ENCODE data around the gene CDH13.

CDH13 gene

DNA sequence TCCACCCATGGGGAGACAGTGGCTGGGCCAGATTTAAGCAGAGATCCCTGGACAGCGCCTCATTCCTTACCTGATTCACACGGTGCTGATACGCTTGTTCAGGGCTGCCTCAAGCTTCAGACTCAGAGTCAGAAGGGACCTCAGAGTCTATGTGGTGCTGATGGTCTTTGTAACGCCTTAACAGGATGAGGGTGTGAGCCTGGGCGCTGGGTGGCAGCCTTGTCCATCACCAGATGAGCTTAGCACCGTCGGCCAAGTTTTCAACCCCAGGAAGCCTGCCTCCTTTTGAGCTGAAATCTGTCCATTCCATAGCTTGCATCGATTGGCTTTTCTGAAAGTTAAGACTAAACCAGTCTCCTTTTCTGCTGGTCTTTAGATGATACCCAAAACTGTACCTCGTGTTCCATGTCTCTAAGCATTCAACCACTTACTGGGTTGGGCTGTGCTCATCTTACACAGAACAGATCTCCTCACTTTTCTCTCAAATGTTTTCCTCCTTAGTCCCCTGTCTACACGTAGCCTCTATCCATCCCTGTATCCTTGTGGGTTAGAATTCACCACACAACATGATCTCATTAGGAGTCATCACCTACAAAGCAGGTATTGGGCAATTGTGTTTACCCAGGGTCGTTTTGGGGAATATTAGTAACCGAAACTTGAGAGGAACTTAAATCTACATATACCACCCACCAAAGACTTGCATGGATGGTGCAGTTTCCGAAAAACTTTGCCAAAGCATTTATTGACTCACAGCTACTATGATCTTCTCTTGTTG is 573.4 kb downstream of the CDH13 start:
- no peak for DNase-seq

DNA sequence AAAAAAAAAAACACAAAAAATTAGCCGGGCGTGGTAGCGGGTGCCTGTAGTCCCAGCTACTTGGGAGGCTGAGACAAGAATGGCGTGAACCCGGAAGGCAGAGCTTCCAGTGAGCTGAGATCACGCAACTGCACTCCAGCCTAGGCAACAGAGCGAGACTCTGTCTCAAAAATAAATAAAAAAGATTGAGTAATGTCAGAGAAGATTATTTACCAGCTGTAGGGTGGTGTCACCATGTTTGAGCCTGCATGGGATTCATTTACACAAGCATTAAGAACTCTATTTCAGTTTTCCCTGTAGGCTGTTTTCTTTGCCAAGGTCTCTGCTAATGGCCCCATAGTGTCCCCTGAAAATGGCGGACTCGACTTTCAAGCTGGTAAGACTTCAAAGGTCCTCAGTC is 575.0 kb downstream of the CDH13 start:
- DNase-seq: no peak

DNA sequence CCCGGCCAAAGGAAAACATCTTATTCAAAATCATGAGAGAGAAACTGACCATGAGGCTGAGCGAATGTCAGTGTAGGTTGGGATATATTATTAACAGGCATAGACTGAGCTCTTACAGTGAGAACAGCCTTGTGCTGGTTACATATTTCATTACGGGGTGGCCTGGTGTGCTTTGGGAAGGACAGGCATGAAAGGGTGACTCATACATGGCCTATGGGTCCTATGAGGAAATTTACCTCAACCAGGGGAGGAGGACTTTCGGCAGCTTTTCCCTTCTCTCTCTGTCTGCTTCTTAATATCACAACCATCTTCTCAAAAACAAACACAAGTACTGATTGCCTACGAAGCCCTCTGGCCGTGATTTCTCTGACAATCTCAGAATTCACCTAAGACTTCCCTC is 579.1 kb downstream of the CDH13 start:
- no peak for DNase-seq

DNA sequence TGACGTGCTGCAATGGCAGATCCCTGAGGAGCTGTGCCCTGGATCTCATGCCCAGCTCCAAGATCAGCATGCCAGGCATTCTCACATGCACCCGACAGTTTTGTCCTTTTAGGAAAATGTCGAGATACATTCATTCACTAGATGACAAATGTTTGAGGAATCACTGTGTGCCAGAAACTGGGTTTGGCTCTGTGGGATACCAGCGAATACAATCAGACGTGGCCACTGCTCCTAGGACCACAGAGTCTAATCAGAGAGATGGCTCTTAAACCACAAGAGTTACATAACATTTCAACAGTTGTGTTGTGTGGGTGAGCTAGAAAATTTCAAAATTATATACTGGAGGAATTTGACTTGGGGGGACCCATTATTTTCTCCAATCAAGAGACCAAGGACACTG is 579.7 kb downstream of the CDH13 start:
- DNase-seq: no peak

DNA sequence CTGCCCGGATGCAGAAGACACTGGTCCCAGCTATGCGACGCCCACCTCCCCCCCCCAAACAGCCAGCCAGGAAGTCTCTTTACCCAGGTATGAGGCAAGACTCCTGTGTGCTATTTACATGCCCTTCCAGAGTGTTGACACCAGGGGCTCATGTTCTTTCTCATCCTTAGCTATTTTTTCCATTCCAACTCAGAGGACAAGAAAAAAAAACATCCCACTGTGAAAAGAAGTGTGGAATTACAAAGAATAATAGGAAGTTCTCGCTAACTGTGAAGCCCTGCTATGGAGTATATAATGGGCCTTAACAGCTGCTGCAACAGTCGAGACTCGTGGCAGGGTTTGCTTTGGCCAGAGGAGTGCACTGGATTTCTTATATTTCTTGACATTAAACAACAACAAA is 584.9 kb downstream of the CDH13 start:
- no peak for DNase-seq

DNA sequence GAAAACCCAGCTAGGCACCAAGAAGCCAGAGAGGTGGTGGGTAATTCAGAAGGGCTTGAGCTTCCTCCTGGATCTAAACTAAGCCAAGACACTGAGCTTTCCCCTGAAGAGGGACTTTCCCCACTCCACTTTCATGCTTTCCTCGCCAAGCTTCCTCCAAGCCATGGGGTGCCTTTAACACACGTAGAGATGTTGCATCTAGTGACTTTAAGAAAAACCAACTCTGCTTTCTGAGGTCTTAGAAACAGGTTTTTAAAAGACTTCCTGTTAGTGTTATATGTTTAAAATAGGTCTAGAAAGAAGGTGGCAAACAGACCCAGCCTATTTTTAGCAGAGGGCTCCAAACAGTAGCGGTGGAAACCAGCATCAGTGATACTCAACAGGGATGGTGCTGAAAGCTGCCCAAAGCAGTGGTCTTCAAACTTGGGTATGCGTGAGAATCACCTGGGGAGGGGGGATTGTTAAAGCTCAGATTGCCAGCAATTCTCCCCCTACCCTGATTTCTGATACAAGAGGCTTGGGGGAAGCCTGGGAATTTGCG is 585.6 kb downstream of the CDH13 start:
- DNase-seq: no peak

DNA sequence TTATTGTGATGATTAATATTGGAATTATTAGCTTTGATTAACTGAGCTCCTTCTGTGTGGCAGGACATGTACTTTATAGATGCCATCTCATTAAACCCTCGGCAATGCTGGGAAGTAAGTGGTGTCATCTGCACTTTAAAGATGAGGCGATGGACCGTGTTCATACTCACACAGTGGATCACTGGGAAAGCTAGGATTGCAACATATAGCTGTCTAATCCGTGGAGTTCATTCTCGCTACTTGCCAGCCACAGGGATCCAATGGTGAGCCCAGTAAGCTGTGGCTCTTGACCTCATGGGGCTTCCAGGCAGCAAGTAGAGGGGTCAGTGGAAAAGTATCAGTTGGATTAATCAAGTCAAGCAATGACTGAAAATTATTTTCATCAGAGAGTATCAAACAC is 587.9 kb downstream of the CDH13 start:
- DNase-seq: no peak

DNA sequence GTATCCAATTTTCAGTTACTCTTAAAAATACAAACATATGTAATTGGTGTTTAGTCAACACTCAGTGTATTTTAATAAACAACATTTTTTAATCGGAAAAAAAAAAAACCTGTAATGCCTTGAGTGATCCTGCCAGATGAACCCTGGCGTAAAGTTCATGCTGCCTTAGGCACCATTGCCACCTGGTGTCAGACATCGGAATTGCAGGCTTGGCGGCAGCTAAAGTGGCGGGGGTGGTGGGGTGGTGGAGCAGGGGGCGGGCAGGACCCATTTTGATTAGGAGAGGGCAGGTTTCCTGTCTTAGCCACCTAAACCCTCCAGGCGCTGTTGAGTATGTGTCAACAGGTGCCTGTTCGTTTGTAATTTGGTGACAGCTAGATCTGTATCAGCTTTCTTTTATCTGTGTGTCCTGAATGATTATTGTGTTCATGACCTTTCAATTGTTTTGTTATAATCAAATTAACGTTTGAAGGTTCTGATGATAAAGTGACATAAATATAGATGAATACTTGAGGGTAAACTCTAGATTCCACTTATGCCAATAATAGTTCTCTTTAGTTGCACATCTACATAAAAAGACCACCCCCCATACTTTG is 588.7 kb downstream of the CDH13 start:
- peak in 3 of 5 donors; percentile 10 to 16 (median 14) for DNase-seq

DNA sequence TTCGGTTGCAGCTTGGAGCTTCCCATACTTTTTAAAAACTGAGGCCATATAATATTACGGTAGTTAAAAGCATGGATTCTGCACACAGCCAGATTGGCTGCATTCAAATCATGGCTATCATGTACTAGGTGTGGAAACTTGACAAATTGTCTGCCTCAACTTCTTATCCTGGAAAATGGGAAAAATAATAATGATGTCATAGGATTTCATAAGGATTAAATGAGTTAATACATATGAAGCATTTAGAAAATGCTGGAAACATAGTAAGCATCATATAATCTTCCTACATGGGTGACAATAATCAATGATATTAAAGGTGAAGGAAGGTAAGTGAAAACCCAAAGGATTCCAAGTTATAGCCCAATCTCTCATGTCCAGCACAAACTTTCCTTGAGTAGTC is 592.5 kb downstream of the CDH13 start:
- DNase-seq: no peak

DNA sequence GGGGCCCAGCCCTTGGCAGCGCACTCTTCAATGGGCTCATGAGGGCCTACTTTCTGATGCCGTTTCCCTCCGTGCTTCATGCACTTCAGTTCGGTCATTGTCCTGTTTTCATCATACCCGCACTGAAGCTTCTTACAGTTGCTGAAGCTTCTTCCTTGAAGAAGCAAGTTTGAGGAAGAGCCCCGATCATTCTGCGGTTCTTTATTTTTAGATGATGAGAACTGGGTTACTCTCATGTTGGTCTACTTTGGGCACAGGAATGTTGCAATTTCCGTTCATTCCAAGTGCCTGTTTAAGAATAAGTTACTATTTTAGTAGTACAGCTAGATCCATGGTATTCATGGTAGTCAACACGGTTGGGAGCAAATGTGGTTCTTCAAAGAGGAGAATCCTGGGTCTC is 593.3 kb downstream of the CDH13 start:
- no peak for DNase-seq

DNA sequence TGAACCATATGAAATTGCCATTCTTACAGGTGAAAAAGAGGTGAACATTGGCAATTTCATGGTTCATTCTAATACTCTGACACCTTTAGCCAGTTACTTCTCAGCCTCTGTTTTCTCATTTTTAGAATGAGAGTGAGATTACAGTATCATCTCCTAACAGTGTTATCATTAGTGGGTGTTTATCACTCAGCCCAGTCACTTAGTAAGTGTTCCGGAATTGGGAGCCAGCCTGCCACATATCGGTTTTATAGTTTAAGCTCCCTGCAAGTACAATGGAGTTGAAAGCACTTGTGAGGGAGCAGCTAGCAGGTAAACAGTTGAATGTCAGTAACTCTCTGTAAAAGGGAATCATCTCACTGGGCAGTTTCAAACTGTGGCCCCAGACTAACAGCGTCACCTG is 597.9 kb downstream of the CDH13 start:
- no peak for DNase-seq

DNA sequence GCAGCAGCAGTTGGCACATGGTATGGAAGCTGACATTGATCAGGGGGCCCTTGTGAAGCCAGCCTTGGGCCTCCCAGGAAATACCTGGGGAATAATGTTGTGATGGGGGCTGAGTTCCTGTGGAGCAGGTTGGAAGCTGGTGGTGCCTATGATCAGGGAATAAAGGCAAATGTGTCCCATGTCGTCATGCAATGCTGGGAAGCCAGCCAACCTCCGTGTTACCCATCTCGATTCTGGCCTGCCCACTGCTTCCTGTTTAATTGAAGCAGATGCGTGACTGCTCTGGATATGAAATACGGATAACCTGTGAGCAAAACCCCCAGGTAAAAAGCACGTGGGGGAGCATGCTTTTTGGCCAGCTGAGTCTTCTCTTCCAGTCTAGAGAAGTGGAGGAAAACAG is 600.6 kb downstream of the CDH13 start:
- no peak for DNase-seq

DNA sequence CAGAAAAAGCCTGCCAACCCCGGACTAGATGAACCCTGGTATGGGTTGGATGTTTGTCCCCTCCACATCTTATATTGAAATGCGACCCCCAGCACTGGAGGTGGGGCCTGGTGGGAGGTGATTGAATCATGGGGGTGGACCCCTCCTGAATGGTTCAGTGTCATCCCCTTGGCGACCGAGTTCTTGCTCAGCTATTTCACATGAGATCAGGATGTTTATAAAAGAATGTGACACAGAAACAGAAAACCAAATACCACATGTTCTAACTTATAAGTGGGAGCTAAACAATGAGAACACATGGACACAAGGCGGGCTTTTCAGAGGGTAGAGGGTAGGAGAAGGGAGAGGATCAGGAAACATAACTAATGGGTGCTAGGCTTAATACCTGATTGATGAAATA is 605.0 kb downstream of the CDH13 start:
- DNase-seq: no peak

DNA sequence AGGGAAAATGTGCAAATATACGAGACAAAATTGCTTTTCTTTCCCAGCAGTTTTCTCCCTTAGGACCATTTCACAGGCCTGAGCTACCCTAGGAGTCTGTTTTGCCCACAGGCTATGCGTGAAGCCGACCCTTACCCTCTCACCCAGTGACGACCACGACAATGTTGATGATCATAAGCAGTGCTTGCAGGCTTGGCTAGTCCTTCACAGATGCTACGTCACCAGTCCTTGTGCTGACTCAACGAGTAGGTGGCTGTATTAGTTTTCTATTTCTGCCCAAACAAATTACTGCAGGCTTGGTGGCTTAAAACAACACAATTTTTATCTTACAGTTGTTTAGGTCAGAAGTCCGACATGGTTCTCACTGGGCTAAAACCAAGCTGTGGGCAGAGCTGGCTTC is 606.4 kb downstream of the CDH13 start:
- no peak for DNase-seq

DNA sequence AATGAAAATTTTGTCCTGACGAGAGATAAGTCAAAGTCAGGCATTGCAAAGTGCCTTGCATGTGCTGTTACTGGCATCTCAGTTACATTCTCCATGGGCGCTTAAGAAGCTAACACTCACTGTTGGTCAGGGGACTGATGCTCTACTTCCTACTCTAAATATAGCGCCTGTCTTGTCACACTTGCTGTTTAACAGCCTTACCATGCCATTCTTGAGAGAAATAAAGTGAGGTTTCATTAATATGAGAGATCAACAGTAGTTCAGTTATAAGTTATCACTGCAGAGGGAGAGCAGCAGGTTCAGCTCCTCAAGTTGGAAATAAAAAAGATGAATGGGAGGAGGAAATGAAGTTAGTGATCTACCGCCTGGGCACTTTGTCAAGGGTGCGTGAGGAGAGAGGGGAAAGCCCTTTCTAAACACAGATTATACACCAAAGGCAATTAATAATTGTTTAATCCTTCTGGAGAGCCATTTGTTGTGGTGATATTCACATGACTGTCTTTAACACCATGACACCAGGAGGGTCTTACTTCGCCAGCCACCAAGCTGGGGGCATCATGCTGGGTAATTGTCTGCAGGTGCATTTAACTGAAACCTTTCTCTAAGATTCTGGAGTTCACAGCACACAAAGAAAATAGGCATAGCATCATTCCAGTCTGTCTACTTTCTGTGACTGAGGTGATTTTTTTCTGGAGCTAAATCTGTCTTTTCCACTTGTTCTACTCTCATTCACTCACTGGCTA is 612.4 kb downstream of the CDH13 start:
- no peak for DNase-seq

DNA sequence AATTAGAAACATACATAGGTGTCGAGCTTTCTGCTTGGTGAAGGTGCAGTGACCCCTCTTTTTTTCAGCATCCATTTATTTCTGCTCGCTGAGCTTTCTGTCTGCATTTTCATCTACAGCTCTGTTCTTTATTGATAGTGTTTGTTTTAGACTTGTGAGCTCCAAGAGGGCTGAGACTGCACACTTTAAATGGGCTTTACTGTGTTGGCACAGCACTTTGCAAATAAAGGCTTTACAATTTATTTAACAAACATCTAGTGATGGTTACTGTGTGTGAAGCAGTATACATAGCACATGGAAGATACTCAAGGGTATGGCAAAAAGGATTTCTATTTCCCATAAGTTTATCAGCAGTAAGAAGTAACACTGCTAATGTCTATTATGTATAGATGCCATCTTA is 617.3 kb downstream of the CDH13 start:
- DNase-seq: no peak

DNA sequence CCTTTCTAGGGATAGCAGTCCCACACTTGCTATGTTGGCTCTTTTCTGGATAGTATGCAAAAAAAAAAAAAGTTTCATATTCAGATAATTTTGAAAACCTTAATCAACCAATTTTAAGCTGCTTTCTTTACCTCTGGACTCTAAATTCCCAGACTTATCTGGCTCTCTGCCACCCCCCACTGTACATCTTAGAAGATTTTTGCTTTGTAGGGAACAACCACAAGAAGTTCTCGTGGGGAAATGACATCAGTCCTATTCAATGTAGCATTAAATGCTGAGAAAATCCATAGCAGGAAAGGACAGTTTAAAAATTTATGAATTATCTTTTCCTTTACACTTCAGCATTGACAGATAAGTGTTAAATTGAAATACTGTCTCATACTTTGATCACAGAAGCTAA is 618.3 kb downstream of the CDH13 start:
- no peak for DNase-seq

DNA sequence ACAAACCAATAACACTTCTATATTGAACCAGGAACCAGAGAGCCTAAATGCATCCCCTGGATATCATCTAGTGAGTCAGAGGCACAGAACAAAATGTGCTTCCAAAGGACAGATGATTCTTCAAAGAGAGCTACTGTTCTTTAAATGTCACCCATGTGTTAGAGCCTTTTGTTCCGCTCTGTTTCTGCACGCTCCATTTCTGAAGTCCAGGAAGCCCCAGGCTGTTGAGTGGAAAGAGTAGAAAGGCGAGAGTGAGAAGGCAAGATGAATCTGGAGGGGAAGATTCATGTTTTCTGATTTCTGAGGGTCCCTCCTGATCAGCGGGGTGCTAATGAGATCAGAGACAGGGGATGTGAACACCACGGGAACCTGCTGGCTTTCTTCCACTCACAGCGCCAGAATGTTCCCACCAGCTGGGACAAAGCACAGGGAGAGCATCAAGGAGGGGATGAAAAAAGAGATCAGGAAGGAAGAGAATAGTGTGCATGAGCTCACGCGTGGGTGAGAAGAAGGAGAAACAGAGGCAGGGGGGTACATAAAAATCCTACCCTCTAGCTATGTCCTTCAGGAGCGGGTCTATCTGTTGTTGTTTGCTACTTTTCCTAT is 621.1 kb downstream of the CDH13 start:
- no peak for DNase-seq

DNA sequence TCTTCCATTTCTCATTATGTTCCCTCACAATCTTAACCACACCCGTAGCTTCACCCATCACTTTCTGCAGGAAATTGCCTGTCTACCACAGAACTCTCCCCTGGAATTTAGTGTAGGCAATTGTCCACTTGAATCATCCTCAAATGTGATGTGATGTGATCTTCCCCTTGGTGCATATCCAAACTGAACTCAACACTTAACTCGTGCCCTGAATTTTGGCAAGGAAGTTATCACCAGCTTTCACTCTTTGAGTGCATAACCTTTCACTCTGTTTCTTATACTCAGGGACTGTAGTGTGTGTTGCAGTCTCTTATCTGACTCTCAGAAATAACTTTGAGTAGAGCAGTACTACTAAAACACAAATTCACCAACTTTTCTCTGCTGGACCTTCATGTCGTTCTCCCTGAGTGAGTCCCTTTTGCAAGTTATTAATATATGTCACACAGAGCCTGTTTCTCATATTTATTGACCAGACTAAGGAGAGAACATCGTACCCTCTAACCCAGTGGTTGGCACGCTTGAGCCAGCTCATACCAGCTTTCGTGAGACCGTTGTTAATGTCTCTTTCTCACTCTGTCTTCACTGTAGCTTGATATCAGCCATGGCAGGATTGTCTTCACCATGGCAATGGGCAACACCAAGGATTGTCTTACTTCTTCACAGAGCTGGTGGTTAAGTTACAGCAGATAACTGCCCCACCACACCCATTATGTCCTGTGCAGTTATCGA is 622.1 kb downstream of the CDH13 start:
- no peak for DNase-seq

DNA sequence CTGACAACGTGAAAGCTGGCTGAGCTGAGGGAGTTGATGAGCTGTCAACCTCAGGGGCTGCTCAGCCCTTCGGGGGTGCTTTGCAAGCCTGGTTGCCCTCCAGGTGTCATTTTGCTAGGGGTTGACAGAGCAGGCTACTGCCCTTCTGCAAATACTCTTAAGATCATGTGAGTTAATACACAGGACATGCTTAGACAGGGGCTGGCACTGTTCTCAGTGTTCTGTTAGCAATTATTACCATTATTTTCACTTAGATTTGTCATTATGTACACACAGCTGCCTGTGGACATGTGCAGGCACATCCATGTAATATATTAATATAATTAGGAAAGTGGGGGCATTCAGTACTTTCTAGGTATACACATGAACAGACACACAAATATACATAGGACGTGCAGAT is 626.8 kb downstream of the CDH13 start:
- no peak for DNase-seq

DNA sequence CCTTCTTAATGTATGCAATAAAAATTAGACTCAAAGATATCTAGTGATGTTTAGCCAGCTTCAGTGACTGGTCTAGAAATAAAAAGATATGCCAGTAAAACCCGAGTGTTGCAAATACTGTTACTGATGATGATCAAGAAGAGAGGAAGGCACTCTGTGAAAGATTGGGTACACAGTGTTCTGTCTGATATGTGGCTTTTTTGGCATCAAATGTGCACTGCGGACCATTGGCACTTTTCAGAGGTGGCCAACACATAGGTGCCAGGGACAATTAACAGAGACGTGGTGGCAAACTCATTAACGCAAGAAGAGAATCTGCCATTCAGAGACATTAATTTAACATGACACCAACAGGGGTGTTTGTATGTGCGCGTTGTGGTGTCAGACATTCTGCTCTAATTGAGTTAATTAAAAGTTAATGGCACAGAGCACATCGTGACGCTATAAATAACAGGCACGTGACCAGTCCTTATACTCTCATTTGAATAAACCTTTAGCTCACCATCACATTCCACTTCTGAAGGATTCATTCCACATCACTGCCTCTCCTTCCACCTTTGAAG is 631.7 kb downstream of the CDH13 start:
- DNase-seq: no peak

DNA sequence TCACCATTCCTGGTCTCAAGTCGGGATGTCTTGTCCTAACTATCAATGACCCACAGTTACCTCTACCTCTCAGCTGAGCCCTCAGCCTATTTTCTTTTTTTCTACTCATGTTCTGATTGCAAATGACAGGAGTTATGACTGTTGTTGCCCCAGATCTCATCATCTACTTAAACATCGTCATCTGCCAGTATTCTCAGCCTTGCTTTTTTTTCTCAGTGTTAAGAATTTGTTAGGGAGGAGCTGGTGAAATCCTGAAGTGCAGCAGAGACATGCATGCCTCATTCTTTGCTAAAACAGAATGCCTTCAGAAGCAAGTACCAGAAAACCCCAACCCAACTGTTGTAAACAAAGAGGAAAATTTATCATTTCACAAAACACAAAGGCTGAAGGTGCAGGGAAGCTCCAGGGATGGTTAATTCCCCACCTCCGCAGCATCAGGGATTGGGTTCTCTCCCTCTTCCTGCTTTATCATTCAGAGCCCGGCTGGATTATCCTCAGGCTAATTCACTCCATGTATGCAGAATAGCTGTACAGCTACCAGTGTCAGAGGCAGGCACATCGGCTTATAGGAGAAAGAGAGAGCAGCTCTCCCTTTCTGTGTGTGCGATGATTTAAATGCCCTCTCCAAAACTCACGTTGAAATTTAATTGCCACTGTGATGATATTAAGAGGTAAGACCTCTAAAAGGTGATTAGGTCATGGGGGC is 640.2 kb downstream of the CDH13 start:
- no peak for DNase-seq

All from T-helper 1 cell (primary cell).